Peyer's patch (tissue), 4 donors: ENCODE measurements around the gene PIR.

Experiments
- CTCF ChIP-seq, 6 experiments: fragments of 450-650 bp in 4 of 6; fragments of 200-600 bp in 2 of 6; sonication (generic) in 1 of 6; IDR thresholded peaks; one replicate each; pipeline ENCODE4 v1.5.1; 2017 to 2019; ENCODE audit warnings: antibody characterized with exemption in 6 of 6, mild to moderate bottlenecking in 3 of 6, moderate library complexity in 1 of 6
- POLR2A ChIP-seq, 2 donors: fragments of 450-650 bp; IDR thresholded peaks; one replicate each; pipeline ENCODE4 v1.5.1; 2017; ENCODE audit warnings: antibody characterized with exemption in 2 of 2, mild to moderate bottlenecking in 2 of 2, moderate library complexity in 2 of 2

GRCh38 chrX:15395789-15396188 lies 97.3 kb downstream of the PIR start:
- TF ChIP-seq CTCF (IDR thresholded peaks at IDR 0.05) (no peak), POLR2A (IDR thresholded peaks at IDR 0.05) (no peak)
